SK-N-SH treated with all-trans-retinoic acid at 6 μM for 48 hours (cell line): Measurements from ENCODE around the gene CHCHD6.

Experiments used
- ATAC-seq: fragments of 200-7000 bp; cut with Tn5 transposase; 3 replicates; pipeline ENCODE4 v1.9.1; 2020; ENCODE audit warnings: mild to moderate bottlenecking, moderate library complexity
- ARNTL ChIP-seq: fragments of 450-650 bp; formaldehyde crosslinking; IDR thresholded peaks from 2 replicates; pipeline ENCODE4 v1.5.0; 2020; ENCODE audit warnings: low read depth, mild to moderate bottlenecking, moderate library complexity, borderline replicate concordance
- CREB5 ChIP-seq: fragments of 250-450 bp; sonication (Bioruptor Pico); IDR thresholded peaks from 2 replicates; pipeline ENCODE4 v1.5.1; 2020; ENCODE audit warnings: low read depth, mild to moderate bottlenecking, moderate library complexity
- CSDC2 ChIP-seq: fragments of 250-450 bp; sonication (Bioruptor Pico); IDR thresholded peaks from 2 replicates; pipeline ENCODE4 v1.5.0; 2020; ENCODE audit warnings: mild to moderate bottlenecking, moderate library complexity
- CSRNP3 ChIP-seq: fragments of 250-450 bp; sonication (Bioruptor Pico); IDR thresholded peaks from 2 replicates; pipeline ENCODE4 v1.5.1; 2021; ENCODE audit warnings: mild to moderate bottlenecking, moderate library complexity
- ISL1 ChIP-seq: fragments of 250-450 bp; sonication (Bioruptor Pico); IDR thresholded peaks from 2 replicates; pipeline ENCODE4 v2.1.2; 2022; ENCODE audit warnings: mild to moderate bottlenecking, moderate library complexity
- OSR1 ChIP-seq: fragments of 250-450 bp; sonication (Bioruptor Pico); IDR thresholded peaks from 2 replicates; pipeline ENCODE4 v1.8.0; 2022; ENCODE audit warnings: moderate library complexity, mild to moderate bottlenecking, inconsistent platforms
- PATZ1 ChIP-seq: fragments of 250-450 bp; sonication (Bioruptor Pico); IDR thresholded peaks from 2 replicates; pipeline ENCODE4 v1.8.0; 2020; ENCODE audit warnings: mild to moderate bottlenecking, moderate library complexity, borderline replicate concordance
- POU6F1 ChIP-seq: fragments of 250-450 bp; sonication (Bioruptor Pico); IDR thresholded peaks from 2 replicates; pipeline ENCODE4 v1.8.0; 2021; ENCODE audit warnings: low read depth, mild to moderate bottlenecking, moderate library complexity, borderline replicate concordance
- PPARA ChIP-seq: fragments of 250-450 bp; sonication (Bioruptor Pico); IDR thresholded peaks from 2 replicates; pipeline ENCODE4 v1.5.0; 2020; ENCODE audit warnings: mild to moderate bottlenecking, borderline replicate concordance
- SNAI2 ChIP-seq: fragments of 250-450 bp; sonication (Bioruptor Pico); IDR thresholded peaks from 2 replicates; pipeline ENCODE4 v1.5.0; 2020; ENCODE audit warnings: mild to moderate bottlenecking, moderate library complexity
- TCF4 ChIP-seq: fragments of 250-450 bp; sonication (Bioruptor Pico); IDR thresholded peaks from 2 replicates; pipeline ENCODE4 v1.8.0; 2021; ENCODE audit warnings: mild to moderate bottlenecking, moderate library complexity, borderline replicate concordance
- TSHZ2 ChIP-seq: fragments of 250-450 bp; sonication (Bioruptor Pico); IDR thresholded peaks from 2 replicates; pipeline ENCODE4 v1.5.0; 2020; ENCODE audit warnings: mild to moderate bottlenecking, moderate library complexity
- ZFP3 ChIP-seq: fragments of 250-450 bp; sonication (Bioruptor Pico); IDR thresholded peaks from 2 replicates; pipeline ENCODE4 v1.5.0; 2020; ENCODE audit warnings: mild to moderate bottlenecking, moderate library complexity
- ZNF565 ChIP-seq: fragments of 450-650 bp; formaldehyde crosslinking; conservative IDR thresholded peaks from 2 replicates; pipeline ENCODE4 v1.5.0; 2020; ENCODE audit warnings: low read depth, mild to moderate bottlenecking, moderate library complexity
- ZNF8 ChIP-seq: fragments of 450-650 bp; formaldehyde crosslinking; IDR thresholded peaks from 2 replicates; pipeline ENCODE4 v1.5.0; 2020; ENCODE audit warnings: mild to moderate bottlenecking, moderate library complexity

The CHCHD6 gene

GRCh38 chr3:126986001-126986400 lies 282.0 kb downstream of the CHCHD6 start:
- TF ChIP-seq ZFP3 (no peak), OSR1 (CRISPR knock-in tag) (no peak), TCF4 (CRISPR knock-in tag) (peak; percentile 42; the same call in 1 of the 2 replicates)
- no peak for ATAC-seq

- ATAC-seq: no peak
- TF ChIP-seq ZFP3 (no peak), PATZ1 (no peak), OSR1 (CRISPR knock-in tag) (no peak), ISL1 (no peak), ZNF565 (CRISPR knock-in tag) (no peak), CREB5 (no peak), SNAI2 (CRISPR knock-in tag) (no peak), TSHZ2 (CRISPR knock-in tag) (no peak), CSRNP3 (CRISPR knock-in tag) (no peak), ZNF8 (no peak)
These were observed 283.1 kb downstream of the CHCHD6 start for GRCh38 chr3:126987129-126987528.

GRCh38 chr3:126987596-126987995 lies 283.6 kb downstream of the CHCHD6 start:
- ATAC-seq: no peak
- TF ChIP-seq OSR1 (CRISPR knock-in tag) (no peak), PATZ1 (no peak), POU6F1 (CRISPR knock-in tag) (no peak), ARNTL (CRISPR knock-in tag) (no peak), ZNF8 (no peak), ZFP3 (no peak), ZNF565 (CRISPR knock-in tag) (no peak), CSDC2 (CRISPR knock-in tag) (no peak), SNAI2 (CRISPR knock-in tag) (no peak), PPARA (CRISPR knock-in tag) (no peak), TSHZ2 (CRISPR knock-in tag) (no peak)
- TF ChIP-seq, all 23 proteins: peak for 0
